ENCODE measurements around the gene NTF4. TPM values are rescaled to one million over a fixed set of nuclear protein-coding genes. Genes with fewer than 3 reads are reported as not detected.

NTF4 gene
- total and polyA plus RNA-seq, 2 experiments from 2014 or later: 0.94 to 2.7 TPM

DNA sequence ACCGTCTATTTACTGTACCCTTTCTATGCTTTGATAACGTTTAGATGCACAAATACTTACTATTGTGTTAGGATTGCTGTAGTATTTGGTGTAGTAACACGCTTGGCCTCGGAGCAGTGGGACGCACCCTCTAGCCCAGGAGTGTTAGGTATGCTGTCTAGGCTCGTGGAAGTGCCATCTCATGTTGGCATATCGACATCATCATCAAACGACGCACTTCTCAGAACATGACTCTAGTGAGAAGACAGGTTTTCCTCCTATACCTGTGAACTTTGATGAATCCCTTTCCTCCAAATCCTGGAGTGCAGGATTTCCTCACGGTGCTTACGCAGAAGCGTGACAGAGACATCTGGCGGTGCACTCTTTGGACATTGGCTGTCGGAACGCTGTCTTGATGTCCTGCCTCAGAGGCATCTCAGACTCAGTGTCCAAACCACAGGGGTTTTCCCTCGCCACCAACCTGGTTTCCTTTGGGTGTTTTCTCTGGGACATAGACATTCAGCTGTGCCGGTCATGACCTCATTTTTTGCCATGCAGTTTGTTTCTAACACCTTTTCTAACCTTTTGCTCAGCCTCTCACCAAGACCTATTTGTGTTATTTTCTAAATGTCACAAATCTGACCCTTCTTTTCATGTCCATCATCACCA lies 26.9 kb upstream of the NTF4 start (continued):
- TF ChIP-seq REST (IDR thresholded peaks at IDR 0.05; ENCODE audit: unreplicated experiment) (no peak), EZH2phosphoT487 (IDR thresholded peaks at IDR 0.05; ENCODE audit: unreplicated experiment) (no peak), EZH2 (IDR thresholded peaks at IDR 0.05; ENCODE audit: low read depth, unreplicated experiment) (no peak)

- peaks cover 39% of the 10 kb centered on the region for H3K36me3 ChIP-seq (ENCODE audit: insufficient read depth)
- Mint-ChIP-seq H3K9me3 (peaks cover 2% of the 10 kb centered on the region; the same call in 2 of the 3 replicates), H3K27ac (peak overlapping the region; percentile 96), H3K4me3 (peak overlapping the region; percentile 98), H3K27me3 (ENCODE audit: insufficient read depth, low read depth, poor library complexity) (peaks cover 14% of the 10 kb centered on the region), H3K4me1 (peaks cover 16% of the 10 kb centered on the region), H3K36me3 (ENCODE audit: low read depth) (peaks cover 49% of the 10 kb centered on the region)
- peaks cover 22% of the 10 kb centered on the region for H3F3A ChIP-seq (replicated peaks; ENCODE audit: low read depth)
- no peaks in the 10 kb centered on the region for H3K27me3 ChIP-seq (ENCODE audit: insufficient read depth)
- H3K4me2 ChIP-seq: peak overlapping the region; percentile 89
- no peak overlapping the region for H2AFZ ChIP-seq
- DNase-seq (ENCODE audit: low spot score): no peak
- H3K4me3 ChIP-seq: peak overlapping the region; percentile 86
- no peaks in the 10 kb centered on the region for H3K9me2 ChIP-seq (ENCODE audit: insufficient read depth)
- H4K20me1 ChIP-seq (replicated peaks; ENCODE audit: insufficient read depth): peaks cover 38% of the 10 kb centered on the region
- H3K27ac ChIP-seq (ENCODE audit: low read depth): peak overlapping the region; percentile 93; the same call in 1 of the 2 replicates
- peaks cover 54% of the 10 kb centered on the region for H3K79me2 ChIP-seq (replicated peaks; ENCODE audit: insufficient read depth)
- no peak for ATAC-seq
- peaks cover 13% of the 10 kb centered on the region for H3K4me1 ChIP-seq (ENCODE audit: insufficient read depth)
- no peak for TF ChIP-seq ZNF114 (CRISPR knock-in tag; IDR thresholded peaks at IDR 0.05)
- TF ChIP-seq POLR2AphosphoS5 (IDR thresholded peaks at IDR 0.05; ENCODE audit: low read depth): no peak
- TF ChIP-seq ZNF331 (CRISPR knock-in tag; IDR thresholded peaks at IDR 0.05; ENCODE audit: low read depth): no peak
- no peak for TF ChIP-seq ZNF462 (CRISPR knock-in tag; IDR thresholded peaks at IDR 0.05)
- TF ChIP-seq EZH2phosphoT487 (IDR thresholded peaks at IDR 0.05; ENCODE audit: unreplicated experiment): no peak
- no peak for TF ChIP-seq ETS1 (IDR thresholded peaks at IDR 0.05)
- TF ChIP-seq REST (IDR thresholded peaks at IDR 0.05; ENCODE audit: unreplicated experiment): no peak
- TF ChIP-seq STAT1 (IDR thresholded peaks at IDR 0.05; ENCODE audit: unreplicated experiment): no peak
- no peak for TF ChIP-seq CREB1 (CRISPR knock-in tag; IDR thresholded peaks at IDR 0.05; ENCODE audit: low read depth)
These were observed 21.7 kb upstream of the NTF4 start for GRCh38 chr19:49086296-49086695.
